ENCODE results near the gene ACP6.

Gene ACP6

DNA sequence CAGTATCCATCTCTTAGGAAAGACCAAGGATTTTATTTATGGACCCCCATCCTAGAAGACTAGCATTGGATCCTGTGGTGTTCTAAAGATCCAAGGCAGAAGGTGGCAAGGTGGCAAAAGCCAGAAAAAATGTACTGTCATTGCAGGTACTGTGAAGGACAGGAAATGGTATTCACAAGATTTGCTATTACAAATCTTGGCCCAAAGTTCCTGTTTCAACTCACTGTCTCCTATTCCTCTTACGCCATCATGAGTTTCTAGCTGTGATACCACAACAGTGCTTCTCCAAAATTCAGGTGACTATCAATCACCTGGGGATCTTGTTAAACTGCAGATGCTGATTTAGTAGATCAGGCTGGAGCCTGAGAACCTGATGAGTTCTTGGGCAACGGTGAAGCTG is 21.4 kb downstream of the ACP6 start:
- TF ChIP-seq, protein P1, sequence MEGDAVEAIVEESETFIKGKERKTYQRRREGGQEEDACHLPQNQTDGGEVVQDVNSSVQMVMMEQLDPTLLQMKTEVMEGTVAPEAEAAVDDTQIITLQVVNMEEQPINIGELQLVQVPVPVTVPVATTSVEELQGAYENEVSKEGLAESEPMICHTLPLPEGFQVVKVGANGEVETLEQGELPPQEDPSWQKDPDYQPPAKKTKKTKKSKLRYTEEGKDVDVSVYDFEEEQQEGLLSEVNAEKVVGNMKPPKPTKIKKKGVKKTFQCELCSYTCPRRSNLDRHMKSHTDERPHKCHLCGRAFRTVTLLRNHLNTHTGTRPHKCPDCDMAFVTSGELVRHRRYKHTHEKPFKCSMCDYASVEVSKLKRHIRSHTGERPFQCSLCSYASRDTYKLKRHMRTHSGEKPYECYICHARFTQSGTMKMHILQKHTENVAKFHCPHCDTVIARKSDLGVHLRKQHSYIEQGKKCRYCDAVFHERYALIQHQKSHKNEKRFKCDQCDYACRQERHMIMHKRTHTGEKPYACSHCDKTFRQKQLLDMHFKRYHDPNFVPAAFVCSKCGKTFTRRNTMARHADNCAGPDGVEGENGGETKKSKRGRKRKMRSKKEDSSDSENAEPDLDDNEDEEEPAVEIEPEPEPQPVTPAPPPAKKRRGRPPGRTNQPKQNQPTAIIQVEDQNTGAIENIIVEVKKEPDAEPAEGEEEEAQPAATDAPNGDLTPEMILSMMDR (IDR thresholded peaks at IDR 0.05; ENCODE audit: low read depth, low read length), result no peak
- no peak overlapping the region for H3K4me3 ChIP-seq (ENCODE audit: low read depth, low read length)

DNA sequence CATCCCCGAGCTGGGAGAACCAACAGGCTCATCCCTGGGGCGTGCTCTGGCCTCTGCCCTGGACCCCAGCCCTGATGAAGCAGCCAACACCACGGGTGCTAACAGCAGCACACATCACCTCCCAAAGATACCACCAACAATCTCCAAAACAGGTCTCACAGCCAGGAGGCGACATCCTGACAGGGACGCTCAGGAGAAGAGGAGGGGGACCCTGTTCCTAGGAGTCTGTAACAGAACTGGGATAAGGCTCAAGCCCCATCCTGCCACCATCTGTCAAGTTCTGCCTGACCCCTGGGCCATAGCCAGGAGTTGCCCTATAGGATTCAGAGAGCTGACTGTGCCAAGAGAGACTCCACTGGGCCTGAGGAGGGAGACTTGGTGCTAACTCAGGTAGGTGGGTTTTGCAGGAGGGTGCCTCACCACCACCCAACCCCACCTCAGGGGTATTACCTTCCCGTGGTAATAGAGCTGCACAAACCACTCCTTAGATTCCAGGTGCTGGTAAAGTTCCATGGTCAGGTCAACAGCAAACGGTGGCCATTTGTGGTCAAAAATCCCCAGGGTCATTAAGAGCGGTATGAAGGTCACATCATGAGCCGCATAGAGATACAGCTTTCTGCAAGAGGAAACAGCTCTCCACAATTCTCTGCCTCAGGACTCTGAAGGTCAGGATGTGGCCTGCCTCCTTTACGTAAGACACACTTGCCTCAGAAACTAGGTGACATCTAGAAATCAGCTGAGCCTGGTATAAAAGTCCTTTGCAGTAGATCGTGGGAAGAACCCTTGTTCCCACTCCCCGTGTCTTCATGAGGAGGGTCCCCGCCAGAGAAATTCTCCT is 22.3 kb downstream of the ACP6 start:
- H3K4me3 ChIP-seq (ENCODE audit: low read depth, low read length), result no peak overlapping the region
- TF ChIP-seq, protein P1 (IDR thresholded peaks at IDR 0.05; ENCODE audit: low read depth, low read length), result no peak

DNA sequence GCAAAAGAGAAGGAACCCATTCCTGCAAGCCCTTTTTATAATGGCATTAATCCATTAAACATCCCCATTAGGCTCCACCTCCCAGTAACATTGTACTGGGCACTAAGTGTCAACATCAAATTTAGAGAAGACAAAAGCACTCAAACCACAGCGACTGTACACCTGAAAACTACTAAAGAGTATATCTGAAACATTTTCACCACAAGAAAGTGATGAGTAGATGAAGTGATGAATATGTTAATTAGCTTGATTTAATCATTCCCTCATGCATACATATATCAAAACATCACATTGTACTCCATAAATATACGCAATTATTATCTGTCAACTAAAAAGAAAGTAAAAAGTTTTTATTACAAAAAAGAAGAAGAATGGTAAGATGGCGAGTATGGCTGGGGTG is 26.4 kb downstream of the ACP6 start:
- no peak overlapping the region for H3K4me3 ChIP-seq (ENCODE audit: low read depth, low read length)
- TF ChIP-seq, protein P1 (IDR thresholded peaks at IDR 0.05; ENCODE audit: low read depth, low read length), result no peak

DNA sequence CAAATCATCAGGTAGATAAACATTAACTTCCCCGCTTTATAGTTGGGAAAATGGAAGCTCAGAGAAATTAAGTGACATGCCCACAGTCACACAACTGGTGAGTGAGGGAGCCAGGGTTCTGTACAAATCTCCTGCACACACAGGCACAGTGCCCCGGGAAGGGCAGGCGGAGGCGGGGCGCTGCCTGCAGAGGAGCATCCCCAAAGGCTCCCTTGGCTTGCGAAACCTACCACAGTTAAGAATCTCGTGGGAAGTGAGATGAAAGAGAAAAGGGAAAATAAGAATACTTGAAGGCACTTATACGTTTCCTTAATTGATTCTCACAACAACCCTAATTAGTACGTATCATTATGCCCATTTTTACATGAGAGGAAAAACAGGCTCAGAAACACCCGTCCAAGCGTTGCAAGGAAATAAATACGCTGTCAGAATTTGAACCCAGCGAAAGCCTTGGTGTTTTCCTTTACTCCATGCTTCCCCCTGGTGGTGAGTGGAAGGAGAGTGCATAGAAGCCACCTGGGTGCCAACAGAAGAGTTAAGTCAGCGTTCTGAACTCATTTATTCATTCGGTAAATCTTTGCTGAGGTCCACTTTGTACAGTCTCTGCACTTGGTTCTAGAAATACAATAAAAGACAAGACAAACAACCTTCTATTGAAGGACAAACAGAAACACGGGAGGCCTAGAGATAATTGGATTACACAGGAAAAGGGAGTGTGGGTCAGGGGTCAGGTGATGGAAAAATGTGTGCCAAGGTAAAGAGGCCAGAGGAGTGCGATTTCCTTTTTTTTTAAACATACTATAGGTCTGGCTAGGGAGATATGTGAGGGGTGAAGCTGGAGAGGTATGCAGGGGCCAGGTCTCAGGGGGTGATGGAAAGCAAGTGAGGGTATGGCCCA is 28.4 kb downstream of the ACP6 start:
- H3K4me3 ChIP-seq (ENCODE audit: low read depth, low read length), result no peak overlapping the region
- TF ChIP-seq, protein P1 (IDR thresholded peaks at IDR 0.05; ENCODE audit: low read depth, low read length), result peak; percentile 83

DNA sequence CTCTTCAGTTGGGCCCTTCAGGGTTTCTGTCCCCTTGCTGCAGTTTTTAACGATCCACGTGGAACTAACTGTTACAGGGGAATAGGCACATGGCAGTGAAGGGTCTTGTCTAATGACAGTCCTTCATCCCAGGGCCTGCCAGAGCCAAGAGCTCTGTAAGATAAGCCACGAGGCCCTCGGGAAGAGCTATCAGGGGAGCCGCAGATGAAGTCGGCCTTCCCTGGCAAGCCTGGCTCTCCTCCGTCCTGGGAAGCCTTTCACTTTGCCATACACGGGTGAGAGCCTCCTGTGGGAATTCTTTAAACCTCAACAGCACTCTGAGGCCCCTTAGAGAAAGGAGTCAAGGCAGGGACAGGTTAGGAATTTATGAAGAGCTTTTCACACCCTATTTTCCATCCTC is 29.0 kb downstream of the ACP6 start:
- H3K4me3 ChIP-seq (ENCODE audit: low read depth, low read length), result no peak overlapping the region
- TF ChIP-seq, protein P1 (IDR thresholded peaks at IDR 0.05; ENCODE audit: low read depth, low read length), result no peak

DNA sequence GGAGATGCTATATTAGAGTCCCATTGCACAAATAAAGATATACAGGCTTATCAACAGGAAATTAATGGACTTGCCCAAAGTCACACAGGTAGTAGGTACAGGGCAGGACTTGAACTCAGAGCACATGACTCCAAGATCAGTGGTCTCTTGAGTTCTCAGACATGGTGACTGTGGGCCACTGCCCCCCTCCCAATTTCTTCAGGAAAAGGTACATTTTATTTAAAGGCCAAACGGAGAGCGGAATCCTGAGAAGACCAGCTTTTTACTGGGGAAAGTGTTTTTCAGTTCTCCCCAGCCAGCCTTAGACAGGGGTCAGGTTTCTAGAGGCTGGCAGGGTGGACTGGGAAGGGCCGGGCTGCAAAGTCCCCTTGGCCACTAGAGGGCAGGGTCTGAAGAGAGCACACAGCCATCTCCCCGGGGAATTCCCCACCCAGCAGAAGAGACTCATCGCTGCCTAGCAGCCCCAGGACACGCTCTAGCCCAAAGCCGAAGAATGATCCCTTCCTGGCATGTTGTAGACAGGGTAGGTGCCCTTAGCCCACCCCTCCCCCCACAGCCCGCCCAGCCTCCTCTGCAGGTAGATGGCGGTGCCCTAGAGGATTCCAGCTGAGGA is 29.7 kb downstream of the ACP6 start:
- TF ChIP-seq, protein P1 (IDR thresholded peaks at IDR 0.05; ENCODE audit: low read depth, low read length), result peak; percentile 95
- no peak overlapping the region for H3K4me3 ChIP-seq (ENCODE audit: low read depth, low read length)

All from WI38 (cell line).